ENCODE measurements around the gene ZFAND4. TPM values are rescaled to one million over a fixed set of nuclear protein-coding genes. Genes with fewer than 3 reads are reported as not detected.

Gene ZFAND4
- total and polyA plus RNA-seq, 2 donors from 2014 or later: 6.6 to 17.4 TPM

GRCh38 chr10:45593938-45594275, 78.7 kb downstream of the ZFAND4 start:
- Histone ChIP-seq H3K4me3 (ENCODE audit: low read length in 3 of 3) (peak overlapping the region; percentile 60 to 87 (median 84)), H3K27me3 (ENCODE audit: control insufficient read depth, insufficient read depth, low read length) (no peaks in the 10 kb centered on the region), H3K9me3 (ENCODE audit: control insufficient read depth in 2 of 3, insufficient read depth in 1 of 3, low read length in 3 of 3) (no peaks in the 10 kb centered on the region), H3K9ac (ENCODE audit: low read length in 3 of 3) (peak overlapping the region; percentile 12 to 79 (median 47)), H3K36me3 (ENCODE audit: control insufficient read depth in 2 of 3, insufficient read depth in 3 of 3, low read length in 3 of 3) (peaks cover 0 to 5% (median 0%) of the 10 kb centered on the region in 3 donors), H3K27ac (ENCODE audit: low read depth in 2 of 2, low read length in 2 of 2) (peak overlapping the region in 1 of 2 donors; percentile 2), H3K4me1 (ENCODE audit: control insufficient read depth in 2 of 3, insufficient read depth in 2 of 3, low read depth in 1 of 3, low read length in 3 of 3) (peaks cover 0 to 9% (median 6%) of the 10 kb centered on the region in 3 donors)
- DNase-seq (peak in 1 of 5 donors; percentile 6), FAIRE-seq (no peak)
- intact Hi-C loops (cut with DNase I): no loop called here
- no peak for TF ChIP-seq CTCF (IDR thresholded peaks at IDR 0.05; ENCODE audit: borderline replicate concordance, extremely low read depth, insufficient read depth)

- H3K4me1 ChIP-seq (ENCODE audit: control insufficient read depth in 2 of 3, insufficient read depth in 2 of 3, low read depth in 1 of 3, low read length in 3 of 3): peaks cover 0 to 9% (median 6%) of the 10 kb centered on the region in 3 donors
- no peak for DNase-seq
- intact Hi-C loops (cut with DNase I): no loop called here
- H3K4me3 ChIP-seq (ENCODE audit: low read length in 3 of 3): peak overlapping the region in 2 of 3 donors; percentile 84 to 87
- H3K9ac ChIP-seq (ENCODE audit: low read length in 3 of 3): no peak overlapping the region
- TF ChIP-seq CTCF (IDR thresholded peaks at IDR 0.05; ENCODE audit: borderline replicate concordance, extremely low read depth, insufficient read depth): no peak
- no peak overlapping the region for H3K27ac ChIP-seq (ENCODE audit: low read depth in 2 of 2, low read length in 2 of 2)
- no peaks in the 10 kb centered on the region for H3K27me3 ChIP-seq (ENCODE audit: control insufficient read depth, insufficient read depth, low read length)
- peaks cover 0 to 5% (median 0%) of the 10 kb centered on the region in 3 donors for H3K36me3 ChIP-seq (ENCODE audit: control insufficient read depth in 2 of 3, insufficient read depth in 3 of 3, low read length in 3 of 3)
- no peaks in the 10 kb centered on the region for H3K9me3 ChIP-seq (ENCODE audit: control insufficient read depth in 2 of 3, insufficient read depth in 1 of 3, low read length in 3 of 3)
- no peak for FAIRE-seq
Observed at GRCh38 chr10:45592926-45593325, 79.6 kb downstream of the ZFAND4 start.

- DNase-seq (no peak), FAIRE-seq (no peak)
- Histone ChIP-seq H3K36me3 (ENCODE audit: control insufficient read depth in 2 of 3, insufficient read depth in 3 of 3, low read length in 3 of 3) (peaks cover 0 to 5% (median 0%) of the 10 kb centered on the region in 3 donors), H3K27me3 (ENCODE audit: control insufficient read depth, insufficient read depth, low read length) (no peaks in the 10 kb centered on the region), H3K9me3 (ENCODE audit: control insufficient read depth in 2 of 3, insufficient read depth in 1 of 3, low read length in 3 of 3) (no peaks in the 10 kb centered on the region), H3K9ac (ENCODE audit: low read length in 3 of 3) (no peak overlapping the region), H3K4me1 (ENCODE audit: control insufficient read depth in 2 of 3, insufficient read depth in 2 of 3, low read depth in 1 of 3, low read length in 3 of 3) (peaks cover 0 to 9% (median 6%) of the 10 kb centered on the region in 3 donors), H3K4me3 (ENCODE audit: low read length in 3 of 3) (no peak overlapping the region), H3K27ac (ENCODE audit: low read depth in 2 of 2, low read length in 2 of 2) (no peak overlapping the region)
- no peak for TF ChIP-seq CTCF (IDR thresholded peaks at IDR 0.05; ENCODE audit: borderline replicate concordance, extremely low read depth, insufficient read depth)
- intact Hi-C loops (cut with DNase I): no loop called here
Observed at GRCh38 chr10:45592432-45592831, 80.1 kb downstream of the ZFAND4 start.

- no peak for TF ChIP-seq CTCF (IDR thresholded peaks at IDR 0.05; ENCODE audit: borderline replicate concordance, extremely low read depth, insufficient read depth)
- Histone ChIP-seq H3K4me3 (ENCODE audit: low read length in 3 of 3) (no peak overlapping the region), H3K36me3 (ENCODE audit: control insufficient read depth in 2 of 3, insufficient read depth in 3 of 3, low read length in 3 of 3) (peaks cover 0 to 5% (median 0%) of the 10 kb centered on the region in 3 donors), H3K27ac (ENCODE audit: low read depth in 2 of 2, low read length in 2 of 2) (no peak overlapping the region), H3K27me3 (ENCODE audit: control insufficient read depth, insufficient read depth, low read length) (no peaks in the 10 kb centered on the region), H3K9me3 (ENCODE audit: control insufficient read depth in 2 of 3, insufficient read depth in 1 of 3, low read length in 3 of 3) (no peaks in the 10 kb centered on the region), H3K9ac (ENCODE audit: low read length in 3 of 3) (no peak overlapping the region), H3K4me1 (ENCODE audit: control insufficient read depth in 2 of 3, insufficient read depth in 2 of 3, low read depth in 1 of 3, low read length in 3 of 3) (peaks cover 0 to 9% (median 6%) of the 10 kb centered on the region in 3 donors)
- intact Hi-C loops (cut with DNase I): no loop called here
- DNase-seq (no peak), FAIRE-seq (no peak)
Observed at GRCh38 chr10:45591280-45591679, 81.3 kb downstream of the ZFAND4 start.
